SK-N-SH treated with all-trans-retinoic acid at 6 μM for 48 hours (cell line): ENCODE data around the gene RGS9.
"Not testable (repeated sequence)": the region's sequence is repeated elsewhere in the genome, so short reads cannot be mapped to it uniquely, and the experiment has no call there.

Source experiments
- ATAC-seq: fragments of 200-7000 bp; cut with Tn5 transposase; 3 replicates; pipeline ENCODE4 v1.9.1; 2020; ENCODE audit warnings: mild to moderate bottlenecking, moderate library complexity
- ARNTL ChIP-seq: fragments of 450-650 bp; formaldehyde crosslinking; IDR thresholded peaks from 2 replicates; pipeline ENCODE4 v1.5.0; 2020; ENCODE audit warnings: low read depth, mild to moderate bottlenecking, moderate library complexity, borderline replicate concordance
- BACH2 ChIP-seq: fragments of 250-450 bp; sonication (Bioruptor Pico); IDR thresholded peaks from 2 replicates; pipeline ENCODE4 v1.9.0; 2021; ENCODE audit warnings: mild to moderate bottlenecking, borderline replicate concordance
- CSDC2 ChIP-seq: fragments of 250-450 bp; sonication (Bioruptor Pico); IDR thresholded peaks from 2 replicates; pipeline ENCODE4 v1.5.0; 2020; ENCODE audit warnings: mild to moderate bottlenecking, moderate library complexity
- CSRNP3 ChIP-seq: fragments of 250-450 bp; sonication (Bioruptor Pico); IDR thresholded peaks from 2 replicates; pipeline ENCODE4 v1.5.1; 2021; ENCODE audit warnings: mild to moderate bottlenecking, moderate library complexity
- ESRRG ChIP-seq: fragments of 250-450 bp; sonication (Bioruptor Pico); IDR thresholded peaks from 2 replicates; pipeline ENCODE4 v1.6.1; 2021; ENCODE audit warnings: mild to moderate bottlenecking
- OSR1 ChIP-seq: fragments of 250-450 bp; sonication (Bioruptor Pico); IDR thresholded peaks from 2 replicates; pipeline ENCODE4 v1.8.0; 2022; ENCODE audit warnings: moderate library complexity, mild to moderate bottlenecking, inconsistent platforms
- PATZ1 ChIP-seq: fragments of 250-450 bp; sonication (Bioruptor Pico); IDR thresholded peaks from 2 replicates; pipeline ENCODE4 v1.8.0; 2020; ENCODE audit warnings: mild to moderate bottlenecking, moderate library complexity, borderline replicate concordance
- POU6F1 ChIP-seq: fragments of 250-450 bp; sonication (Bioruptor Pico); IDR thresholded peaks from 2 replicates; pipeline ENCODE4 v1.8.0; 2021; ENCODE audit warnings: low read depth, mild to moderate bottlenecking, moderate library complexity, borderline replicate concordance
- PPARA ChIP-seq: fragments of 250-450 bp; sonication (Bioruptor Pico); IDR thresholded peaks from 2 replicates; pipeline ENCODE4 v1.5.0; 2020; ENCODE audit warnings: mild to moderate bottlenecking, borderline replicate concordance
- RARB ChIP-seq: fragments of 250-450 bp; sonication (Bioruptor Pico); IDR thresholded peaks from 2 replicates; pipeline ENCODE4 v1.8.0; 2021; ENCODE audit warnings: mild to moderate bottlenecking, moderate library complexity
- TCF4 ChIP-seq: fragments of 250-450 bp; sonication (Bioruptor Pico); IDR thresholded peaks from 2 replicates; pipeline ENCODE4 v1.8.0; 2021; ENCODE audit warnings: mild to moderate bottlenecking, moderate library complexity, borderline replicate concordance
- TOX ChIP-seq: fragments of 250-450 bp; sonication (Bioruptor Pico); IDR thresholded peaks from 2 replicates; pipeline ENCODE4 v1.8.0; 2021; ENCODE audit warnings: mild to moderate bottlenecking, moderate library complexity, borderline replicate concordance
- TSHZ2 ChIP-seq: fragments of 250-450 bp; sonication (Bioruptor Pico); IDR thresholded peaks from 2 replicates; pipeline ENCODE4 v1.5.0; 2020; ENCODE audit warnings: mild to moderate bottlenecking, moderate library complexity
- ZC3H10 ChIP-seq: fragments of 250-450 bp; sonication (Bioruptor Pico); IDR thresholded peaks from 2 replicates; pipeline ENCODE4 v1.5.1; 2021; ENCODE audit warnings: mild to moderate bottlenecking, moderate library complexity
- ZFP3 ChIP-seq: fragments of 250-450 bp; sonication (Bioruptor Pico); IDR thresholded peaks from 2 replicates; pipeline ENCODE4 v1.5.0; 2020; ENCODE audit warnings: mild to moderate bottlenecking, moderate library complexity
- ZFP30 ChIP-seq: fragments of 450-650 bp; formaldehyde crosslinking; IDR thresholded peaks from 2 replicates; pipeline ENCODE4 v1.5.0; 2022; ENCODE audit warnings: mild to moderate bottlenecking, moderate library complexity
- ZNF70 ChIP-seq: fragments of 450-650 bp; formaldehyde crosslinking; IDR thresholded peaks from 2 replicates; pipeline ENCODE4 v1.5.0; 2020; ENCODE audit warnings: mild to moderate bottlenecking, moderate library complexity
- ZNF8 ChIP-seq: fragments of 450-650 bp; formaldehyde crosslinking; IDR thresholded peaks from 2 replicates; pipeline ENCODE4 v1.5.0; 2020; ENCODE audit warnings: mild to moderate bottlenecking, moderate library complexity

Gene RGS9

GRCh38 chr17:65137021-65137939 is at the start of gene RGS9:
Gene RGS9 (plus strand): TSS chr17:65137370. CDS start chr17:65137541, 171 bp downstream.
- peak; percentile 98 for ATAC-seq
- TF ChIP-seq PATZ1 (CRISPR knock-in tag) (0 out of 2 replicates have a peak, but pooled peaks have one; percentile 52), ZNF70 (CRISPR knock-in tag) (no peak), POU6F1 (no peak), ARNTL (CRISPR knock-in tag) (no peak), ESRRG (no peak), ZFP30 (CRISPR knock-in tag) (no peak), TSHZ2 (CRISPR knock-in tag) (0 out of 2 replicates have a peak, but pooled peaks have one; percentile 11), ZNF8 (CRISPR knock-in tag) (no peak), TOX (CRISPR knock-in tag) (no peak)

GRCh38 chr17:65088621-65089360 is 48.4 kb upstream of the RGS9 start:
- ATAC-seq, result no peak
- TF ChIP-seq POU6F1, result no peak
- no peak for TF ChIP-seq RARB (CRISPR knock-in tag)
- TF ChIP-seq ZC3H10 (CRISPR knock-in tag), result no peak
- TF ChIP-seq ZFP3 (CRISPR knock-in tag), result no peak
- no peak for TF ChIP-seq BACH2
- no peak for TF ChIP-seq CSDC2
- no peak for TF ChIP-seq OSR1 (CRISPR knock-in tag)
- TF ChIP-seq CSRNP3 (CRISPR knock-in tag), result no peak
- TF ChIP-seq ESRRG, result no peak
- TF ChIP-seq ZNF8 (CRISPR knock-in tag), result no peak

GRCh38 chr17:65092262-65092661 is 44.9 kb upstream of the RGS9 start:
- ATAC-seq, result no peak
- TF ChIP-seq PATZ1 (CRISPR knock-in tag) (no peak), ZNF70 (CRISPR knock-in tag) (no peak), ARNTL (CRISPR knock-in tag) (no peak), PPARA (CRISPR knock-in tag) (no peak), TSHZ2 (CRISPR knock-in tag) (no peak), TCF4 (CRISPR knock-in tag) (no peak), ZC3H10 (CRISPR knock-in tag) (no peak)

GRCh38 chr17:65092721-65093356 is 44.3 kb upstream of the RGS9 start:
- not testable (repeated sequence) for ATAC-seq
